Measurements from ENCODE around the gene SHISA7.

GRCh38 chr19:55479451-55480230 lies 36.5 kb upstream of the SHISA7 start:
- TF ChIP-seq, protein P1, sequence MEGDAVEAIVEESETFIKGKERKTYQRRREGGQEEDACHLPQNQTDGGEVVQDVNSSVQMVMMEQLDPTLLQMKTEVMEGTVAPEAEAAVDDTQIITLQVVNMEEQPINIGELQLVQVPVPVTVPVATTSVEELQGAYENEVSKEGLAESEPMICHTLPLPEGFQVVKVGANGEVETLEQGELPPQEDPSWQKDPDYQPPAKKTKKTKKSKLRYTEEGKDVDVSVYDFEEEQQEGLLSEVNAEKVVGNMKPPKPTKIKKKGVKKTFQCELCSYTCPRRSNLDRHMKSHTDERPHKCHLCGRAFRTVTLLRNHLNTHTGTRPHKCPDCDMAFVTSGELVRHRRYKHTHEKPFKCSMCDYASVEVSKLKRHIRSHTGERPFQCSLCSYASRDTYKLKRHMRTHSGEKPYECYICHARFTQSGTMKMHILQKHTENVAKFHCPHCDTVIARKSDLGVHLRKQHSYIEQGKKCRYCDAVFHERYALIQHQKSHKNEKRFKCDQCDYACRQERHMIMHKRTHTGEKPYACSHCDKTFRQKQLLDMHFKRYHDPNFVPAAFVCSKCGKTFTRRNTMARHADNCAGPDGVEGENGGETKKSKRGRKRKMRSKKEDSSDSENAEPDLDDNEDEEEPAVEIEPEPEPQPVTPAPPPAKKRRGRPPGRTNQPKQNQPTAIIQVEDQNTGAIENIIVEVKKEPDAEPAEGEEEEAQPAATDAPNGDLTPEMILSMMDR (conservative IDR thresholded peaks at IDR 0.05; ENCODE audit: low read depth, low read length), result no peak
- TF ChIP-seq EZH2 (IDR thresholded peaks at IDR 0.05; ENCODE audit: low read length, unreplicated experiment), result no peak
